Activated CD4-positive, alpha-beta memory T cell treated with anti-CD3 and anti-CD28 coated beads for 36 hours (primary cell): ENCODE data around the gene RGCC. TPM values are rescaled to one million over a fixed set of nuclear protein-coding genes. Genes with fewer than 3 reads are reported as not detected.

ENCODE experiments used
- CTCF ChIA-PET: fragments of 350-600 bp; sonication (Branson Sonifier 250); formaldehyde crosslinking; loops from one replicate; lab custom pipeline; 2021; ENCODE audit warnings: antibody characterized with exemption, inconsistent platforms; lab: Charles Lee
- POLR2A ChIA-PET: fragments of 350-600 bp; sonication (Branson Sonifier 250); formaldehyde crosslinking; loops from one replicate; lab custom pipeline; 2021; ENCODE audit warnings: antibody characterized with exemption; lab: Charles Lee
- DNase-seq: peaks from one replicate; pipeline ENCODE4 v3.0.0-alpha.2; 2020
- H3K27ac Mint-ChIP-seq: one replicate; pipeline ENCODE4 v1.8.0; 2021; ENCODE audit warnings: mixed read lengths
- H3K27me3 Mint-ChIP-seq: one replicate; pipeline ENCODE4 v1.8.0; 2021; ENCODE audit warnings: mixed read lengths
- H3K36me3 Mint-ChIP-seq: one replicate; pipeline ENCODE4 v1.8.0; 2021; ENCODE audit warnings: mixed read lengths
- H3K4me1 Mint-ChIP-seq: one replicate; pipeline ENCODE4 v1.8.0; 2021; ENCODE audit warnings: low read depth, mixed read lengths
- H3K4me3 Mint-ChIP-seq: one replicate; pipeline ENCODE4 v1.8.0; 2021; ENCODE audit warnings: mild to moderate bottlenecking, mixed read lengths
- H3K9me3 Mint-ChIP-seq: one replicate; pipeline ENCODE4 v1.8.0; 2021; ENCODE audit warnings: mixed read lengths
- intact Hi-C: fragments of 100-400 bp; cut with micrococcal nuclease; formaldehyde crosslinking; loops from one replicate; pipeline ENCODE4 v1.15.1; 2023
- total RNA-seq, 2 experiments: library from RNA; stranded (reverse); gene quantifications; one replicate each; pipeline ENCODE4 v1.2.3, GENCODE V29; 2021

RGCC gene
- total RNA-seq, 2 experiments from 2014 or later, result 94.8 to 96.8 TPM

GRCh38 chr13:41520016-41520659 lies 62.8 kb downstream of the RGCC start:
- Mint-ChIP-seq H3K27me3 (no peaks in the 10 kb centered on the region), H3K9me3 (no peaks in the 10 kb centered on the region), H3K4me1 (no peaks in the 10 kb centered on the region), H3K4me3 (no peak overlapping the region), H3K36me3 (no peaks in the 10 kb centered on the region), H3K27ac (peak overlapping the region; percentile 45)
- intact Hi-C loops, result no loop called here
- ChIA-PET POLR2A (no interaction called here), CTCF (no interaction called here)
- no peak for DNase-seq

Other genes starting within 250 kb of the RGCC start
- 10 to 100 TPM; 16.2 to 21.5 TPM for gene MTRF1, start 194.0 kb upstream of the RGCC start, total RNA-seq
- 10 to 100 TPM; 19.2 to 23.2 TPM for gene NAA16, start 146.3 kb upstream of the RGCC start, total RNA-seq